Mucosa of gallbladder (tissue), 1 donor: ENCODE data around the gene A1BG. TPM values are rescaled to one million over a fixed set of nuclear protein-coding genes. Genes with fewer than 3 reads are reported as not detected.
"Not testable (repeated sequence)": the region's sequence is repeated elsewhere in the genome, so short reads cannot be mapped to it uniquely, and the experiment has no call there.

ENCODE experiments used
- DNase-seq: peaks from one replicate; pipeline ENCODE4 v3.0.0-alpha.2; 2020; ENCODE audit warnings: low spot score
- total RNA-seq: library from RNA; stranded (reverse); gene quantifications from one replicate; pipeline ENCODE4 v1.2.1, GENCODE V29; 2021
- donor health status: DM: no; HTN: no; CAD: no.

Gene A1BG
- total RNA-seq, 1 donor from 2014 or later, result 8.1 TPM

DNA sequence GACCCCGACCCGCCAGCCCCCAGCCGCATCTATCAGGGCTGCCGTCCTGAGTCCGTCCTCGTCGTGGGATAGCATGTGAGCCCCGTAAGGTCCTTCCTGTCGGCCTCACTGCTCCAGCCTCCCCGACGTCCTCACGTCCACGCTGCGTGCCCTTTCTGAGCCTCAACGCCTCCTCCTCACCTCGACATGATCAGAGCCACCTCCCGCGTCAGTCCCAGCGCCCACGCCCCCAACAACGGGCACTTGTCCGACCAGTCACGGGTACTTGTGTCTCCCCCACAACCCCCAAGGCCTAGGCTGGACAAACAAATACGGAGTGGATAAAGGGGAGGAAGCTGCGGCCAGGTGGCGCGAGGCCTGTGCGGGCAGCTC is 8.6 kb upstream of the A1BG start:
- DNase-seq, result no peak

DNA sequence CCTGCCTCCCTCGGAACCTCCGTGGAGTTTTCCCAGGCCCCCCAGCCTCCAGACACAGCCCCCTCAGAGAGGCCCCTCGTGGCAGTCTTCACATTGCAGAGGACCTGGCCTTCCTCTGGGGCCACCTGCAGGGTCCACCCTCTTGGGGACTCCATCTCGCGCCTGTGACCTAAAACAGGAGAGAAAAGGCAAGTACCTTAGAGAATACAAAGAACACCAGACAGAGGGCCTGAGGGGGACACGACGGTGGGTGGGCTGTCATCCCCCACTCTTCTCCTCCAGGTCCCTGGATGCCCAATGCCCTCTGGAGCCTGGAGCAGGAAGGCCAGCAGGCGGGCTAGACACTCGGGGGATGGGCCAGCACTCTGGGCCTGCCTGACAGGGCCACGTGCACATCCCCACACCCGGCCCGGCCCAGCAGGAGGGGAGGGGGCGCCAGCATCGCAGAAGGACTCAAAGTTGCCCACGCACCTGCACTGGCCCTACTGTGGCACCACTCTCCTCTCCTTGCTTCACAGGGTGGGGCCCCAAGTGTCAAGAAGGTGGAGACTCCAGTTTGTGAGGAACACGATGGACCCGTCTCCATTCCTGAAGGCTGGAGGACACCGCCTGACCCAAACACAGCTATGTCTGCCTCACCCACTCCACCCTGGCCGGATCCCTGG is 4.3 kb upstream of the A1BG start:
- no peak for DNase-seq

DNA sequence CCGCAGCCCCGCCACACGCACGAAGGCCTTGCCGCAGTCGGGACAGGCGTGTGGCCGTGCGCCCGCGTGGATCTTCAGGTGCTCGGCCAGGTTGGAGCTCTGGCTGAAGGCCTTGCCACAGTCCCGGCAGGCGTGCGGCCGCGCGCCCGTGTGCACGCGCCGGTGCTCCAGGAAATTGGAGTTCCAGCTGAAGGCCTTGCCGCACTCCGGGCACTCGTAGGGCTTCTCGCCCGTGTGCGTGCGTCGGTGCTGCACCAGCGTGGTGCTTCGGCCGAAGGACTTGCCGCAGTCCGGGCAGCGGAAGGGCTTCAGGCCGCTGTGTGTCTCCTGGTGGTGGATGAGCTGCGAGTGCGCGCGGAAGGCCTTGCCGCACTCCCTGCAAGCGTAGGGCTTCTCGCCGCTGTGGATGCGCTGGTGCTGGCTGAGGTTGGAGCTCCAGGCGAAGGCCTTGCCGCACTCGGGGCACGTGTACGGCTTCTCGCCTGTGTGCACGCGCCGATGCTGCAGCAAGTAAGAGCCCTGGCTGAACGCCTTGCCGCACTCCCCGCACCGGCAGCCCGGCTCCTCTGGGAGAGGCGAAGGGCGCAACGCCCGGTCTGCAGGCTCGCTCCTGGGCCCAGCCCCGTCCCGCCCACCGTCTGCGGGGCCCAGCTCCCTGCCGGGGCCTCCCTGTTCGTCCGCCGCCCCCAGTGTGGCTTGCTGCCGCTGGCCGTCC is 3.6 kb upstream of the A1BG start:
- no peak for DNase-seq

DNA sequence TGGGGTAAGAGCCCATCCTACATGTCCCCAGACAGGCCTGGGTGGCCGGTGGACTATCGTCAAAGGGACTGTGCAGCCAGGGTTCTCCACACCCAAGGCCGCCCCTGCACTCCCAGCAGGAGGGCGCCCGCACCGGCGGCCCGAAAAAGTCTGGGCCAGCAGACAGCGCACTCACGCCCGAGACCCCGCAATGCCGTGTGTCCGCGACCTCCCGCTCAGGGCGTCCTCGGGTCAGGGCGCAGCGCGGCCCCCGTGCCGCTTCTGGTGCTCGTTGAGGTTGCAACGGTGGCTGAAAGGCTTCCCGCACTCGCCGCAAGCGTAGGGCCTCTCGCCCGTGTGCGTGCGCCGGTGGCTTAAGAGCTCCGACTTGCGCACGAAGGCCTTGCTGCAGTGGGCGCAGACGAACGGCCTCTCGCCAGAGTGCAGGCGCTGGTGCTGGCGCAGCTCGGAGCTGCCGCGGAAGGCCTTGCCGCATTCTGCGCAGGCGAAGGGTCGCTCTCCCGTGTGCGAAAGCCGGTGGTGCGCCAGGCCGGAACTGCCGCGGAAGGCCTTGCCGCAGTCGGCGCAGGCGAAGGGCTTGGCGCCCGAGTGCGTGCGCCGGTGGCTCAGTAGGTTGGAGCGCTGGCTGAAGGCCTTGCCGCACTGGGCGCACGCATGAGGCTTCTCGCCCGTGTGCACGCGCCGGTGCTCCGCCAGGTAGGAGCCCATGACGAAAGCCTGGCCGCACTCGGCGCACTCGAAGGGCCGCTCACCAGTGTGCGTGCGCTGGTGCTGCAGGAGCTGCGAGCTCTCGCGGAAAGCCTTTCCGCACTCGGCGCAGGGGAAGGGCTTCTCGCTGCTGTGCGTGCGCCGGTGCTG is 2.8 kb upstream of the A1BG start:
- no peak for DNase-seq

DNA sequence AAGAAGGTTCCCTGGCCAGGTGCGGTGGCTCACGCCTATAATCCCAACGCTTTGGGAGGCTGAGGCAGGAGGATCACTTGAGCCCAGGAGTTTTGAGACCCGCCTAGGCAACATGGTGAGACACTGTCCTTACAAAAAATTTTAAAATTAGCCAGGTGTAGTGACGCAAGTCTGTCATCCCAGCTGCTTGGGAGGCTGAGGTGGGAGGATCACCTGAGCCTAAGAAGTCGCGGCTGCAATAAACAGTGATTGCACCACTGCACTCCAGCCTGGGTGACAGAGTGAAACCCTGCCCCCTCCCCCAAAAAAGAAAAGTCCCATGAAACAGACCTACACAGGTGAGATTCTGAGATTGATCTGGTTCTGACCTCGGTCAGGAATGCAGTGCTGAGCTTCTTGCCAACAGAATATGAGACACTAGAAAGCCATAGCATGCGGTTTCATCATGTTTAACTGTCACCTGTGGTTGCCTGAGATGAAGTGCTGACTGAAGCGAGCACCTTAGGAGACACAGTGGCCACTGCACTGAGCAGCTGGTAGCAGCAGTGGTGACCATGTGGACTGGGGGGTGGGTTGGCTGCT is 2.0 kb upstream of the A1BG start:
- no peak for DNase-seq

DNA sequence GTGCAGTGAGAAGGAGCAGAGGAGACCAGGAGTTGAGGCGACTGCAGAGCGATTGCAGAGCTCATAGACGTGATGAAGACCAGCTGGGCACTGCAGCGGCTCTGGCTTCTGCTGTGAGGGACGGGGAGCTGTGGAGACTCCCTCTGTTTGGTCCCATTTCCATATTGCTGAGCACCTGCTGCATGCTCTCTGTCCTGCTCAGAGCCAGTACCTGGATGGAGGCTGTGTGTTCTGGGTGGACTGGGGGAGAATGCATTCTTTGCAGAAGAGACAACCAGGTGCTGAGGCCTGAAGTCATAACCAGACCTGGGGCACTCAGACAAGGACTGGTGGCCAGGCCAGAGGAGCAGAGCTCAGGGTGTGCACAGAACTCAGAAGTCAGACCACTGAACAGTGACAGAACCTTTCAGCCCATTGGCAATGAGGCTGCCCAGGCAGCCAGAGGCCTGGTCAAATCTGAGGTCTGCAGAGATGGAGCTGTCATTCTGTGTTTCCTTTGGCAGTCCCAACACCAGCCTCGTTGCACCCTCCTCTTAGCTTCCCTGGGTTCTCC is 1.3 kb upstream of the A1BG start:
- DNase-seq, result no peak

DNA sequence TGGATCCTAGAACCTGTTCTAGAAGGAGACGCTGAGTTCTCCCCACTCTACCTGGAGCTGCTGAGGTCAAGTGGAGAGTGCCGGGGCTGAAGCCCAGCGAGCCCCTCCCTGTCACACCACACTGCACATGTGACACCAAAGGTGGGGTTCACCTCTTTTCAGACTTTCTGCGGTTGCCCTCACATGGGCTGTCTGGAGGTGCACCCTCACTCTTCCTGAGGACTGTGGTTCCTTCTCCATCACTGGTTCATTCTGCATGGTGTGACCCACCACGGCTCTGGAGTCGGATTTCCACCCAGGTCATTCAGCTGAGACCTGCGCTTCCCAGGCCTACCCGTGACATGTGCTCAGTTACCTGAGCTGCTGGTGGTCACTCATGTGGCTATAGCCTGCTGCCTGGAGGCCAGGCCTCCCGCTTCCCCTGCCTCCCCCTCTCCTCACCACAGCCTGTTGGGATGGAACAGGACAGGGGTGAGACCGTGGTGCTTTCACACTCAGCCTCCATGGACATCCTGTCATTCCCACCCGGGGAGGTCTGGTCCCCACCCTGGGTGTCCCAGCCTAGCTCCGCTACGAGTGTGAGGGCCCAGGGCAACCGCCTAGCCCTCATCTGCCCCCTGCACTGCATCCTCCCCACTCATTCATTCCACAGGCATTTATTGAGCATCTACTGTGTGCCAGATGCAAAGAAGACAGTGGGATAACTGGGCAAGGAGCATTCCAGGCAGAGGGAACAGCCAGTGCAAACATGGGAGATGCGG is 605 bp upstream of the A1BG start:
- no peak for DNase-seq

DNA sequence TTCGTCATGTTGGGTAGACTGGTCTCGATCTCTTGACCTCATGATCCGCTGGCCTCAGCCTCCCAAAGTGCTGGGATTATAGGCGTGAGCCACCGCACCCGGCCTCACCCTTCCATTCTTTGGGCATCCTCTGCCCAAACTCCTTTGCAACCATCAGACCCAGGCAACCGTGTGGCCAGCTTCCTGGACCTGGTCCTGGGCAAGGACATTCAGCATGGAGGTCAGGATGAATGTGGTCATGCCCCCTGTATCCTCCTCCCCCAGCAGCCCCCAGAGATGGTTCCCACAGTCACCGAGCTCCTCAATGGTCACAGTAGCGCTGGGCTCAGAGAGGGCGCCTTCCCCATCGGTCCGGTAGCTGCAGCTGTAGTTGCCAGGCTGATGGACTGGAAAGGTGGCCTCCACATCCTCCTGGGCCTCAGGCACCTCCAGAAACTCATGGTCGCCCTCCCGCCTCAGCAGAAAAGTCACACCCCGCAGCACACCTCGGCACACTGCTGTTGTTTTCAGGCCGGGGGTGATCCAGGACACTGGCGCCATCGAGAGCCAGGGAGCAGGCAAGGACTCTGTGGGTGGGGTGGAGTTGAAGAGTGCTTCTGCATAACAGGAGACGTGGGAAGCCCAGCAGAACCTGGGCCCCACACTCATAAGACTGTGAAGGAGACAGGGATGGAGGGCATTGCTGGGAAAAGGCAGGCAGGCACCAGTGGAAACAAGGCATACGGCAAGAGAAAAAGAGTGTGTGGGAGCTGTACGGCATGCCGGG is 1.1 kb downstream of the A1BG start:
- DNase-seq, result no peak

DNA sequence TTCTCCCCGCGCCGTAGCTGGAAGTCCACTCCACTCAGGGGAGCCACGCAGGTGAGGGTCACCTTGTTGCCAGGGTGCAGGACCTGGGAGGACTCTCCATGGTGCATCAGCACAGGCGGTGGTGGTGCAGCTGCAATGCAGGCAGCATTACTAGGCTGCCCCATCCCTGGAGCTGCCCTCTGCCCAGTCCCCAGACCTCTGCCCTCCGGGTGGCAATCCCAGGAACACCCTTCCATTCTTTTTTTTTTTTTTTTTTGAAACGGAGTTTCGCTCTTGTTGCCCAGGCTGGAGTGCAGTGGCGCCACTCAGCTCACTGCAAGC is 1.8 kb downstream of the A1BG start:
- no peak for DNase-seq

DNA sequence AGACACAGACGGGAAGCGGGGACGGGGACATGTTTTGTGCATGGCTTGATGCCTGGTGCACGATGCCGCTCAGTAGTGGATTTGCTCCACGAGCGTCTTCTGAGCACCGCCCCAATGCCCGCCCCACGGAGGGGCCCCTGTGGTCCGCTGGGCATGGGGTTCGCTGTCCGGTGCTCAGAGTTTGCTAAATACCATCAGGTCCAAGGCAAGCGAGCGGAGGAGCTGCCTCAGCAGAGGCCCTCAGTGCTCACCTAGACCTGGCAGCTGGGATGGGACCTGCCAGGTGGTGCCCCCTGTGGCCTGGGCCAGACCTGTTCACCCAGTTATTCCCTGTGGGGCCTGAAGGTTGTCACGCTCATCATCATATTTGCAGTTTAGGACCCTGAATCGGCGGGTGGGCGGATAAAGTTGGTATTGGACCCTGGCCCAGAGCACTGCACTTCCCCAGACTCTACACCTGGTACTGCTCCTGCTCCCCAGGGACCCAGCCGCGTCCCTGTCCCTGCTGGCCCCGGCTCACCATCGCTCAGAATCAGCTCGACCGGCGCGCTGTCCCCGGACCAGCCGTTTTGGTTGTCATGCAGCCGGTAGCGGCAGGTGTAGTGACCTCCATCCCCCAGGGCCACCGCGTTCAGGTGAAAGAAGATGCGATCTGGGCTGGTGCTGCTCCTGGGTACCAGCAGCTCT is 2.3 kb downstream of the A1BG start:
- no peak for DNase-seq

DNA sequence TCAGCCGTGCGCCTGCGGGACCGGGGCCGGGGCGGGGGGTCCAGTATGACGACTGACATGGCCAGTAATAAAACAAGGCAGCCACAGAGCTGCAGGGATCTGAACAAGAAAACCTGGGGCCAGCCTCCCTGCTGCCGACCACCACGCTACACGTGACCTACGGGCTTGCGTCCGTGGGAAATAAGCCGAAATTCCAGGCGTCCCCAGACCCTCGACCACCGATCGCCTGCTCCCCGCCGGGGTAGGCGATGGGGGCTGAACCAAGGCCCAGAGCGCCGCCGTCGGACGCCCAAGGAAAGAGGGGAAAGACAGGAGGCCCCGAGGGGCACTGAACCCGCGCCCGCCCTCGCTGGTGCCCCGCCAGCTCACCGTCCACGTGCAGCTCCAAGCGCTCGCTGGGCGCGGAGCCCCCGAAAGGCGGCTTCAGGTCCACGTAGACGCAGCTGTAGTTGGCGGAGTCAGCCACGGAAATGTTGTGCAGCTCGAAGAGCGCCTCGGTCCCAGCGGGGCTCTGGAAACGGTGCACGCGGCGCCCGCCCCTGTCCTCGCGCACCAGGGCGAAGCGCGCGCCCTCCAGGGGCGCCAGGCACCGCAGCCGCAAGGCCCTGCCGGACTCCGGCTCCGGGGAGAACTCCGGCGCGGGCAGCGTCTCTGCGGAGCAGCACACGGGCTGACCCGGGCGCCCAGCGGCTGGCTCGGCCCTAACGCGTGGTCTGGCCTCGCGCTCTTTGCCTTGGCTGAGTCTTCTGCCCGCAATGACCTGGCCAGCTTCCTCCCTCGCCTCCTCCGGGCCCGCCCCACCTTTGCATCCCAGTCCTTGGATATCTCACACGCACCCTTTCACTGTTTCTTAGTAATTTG is 3.1 kb downstream of the A1BG start:
- DNase-seq, result no peak

DNA sequence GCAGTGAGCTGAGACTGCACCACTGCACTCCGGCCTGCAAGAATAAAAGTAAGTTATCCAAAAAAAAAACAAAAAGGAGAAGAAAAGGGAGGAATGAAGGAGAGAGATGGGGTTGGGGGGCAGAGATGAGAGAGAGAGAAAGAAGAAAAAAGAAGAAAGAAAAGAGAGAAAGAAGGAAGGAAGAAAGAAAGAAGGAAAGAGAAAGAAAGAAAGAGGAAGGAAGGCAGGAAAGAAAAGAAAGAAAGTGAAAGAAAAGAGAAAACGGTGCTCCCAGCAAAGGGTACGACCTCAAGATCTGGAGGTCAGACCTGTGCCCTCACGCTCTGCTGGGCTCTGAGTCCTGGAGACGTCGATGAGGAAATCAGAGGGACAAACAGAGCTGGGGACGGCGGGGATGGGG is 3.7 kb downstream of the A1BG start:
- no peak for DNase-seq

DNA sequence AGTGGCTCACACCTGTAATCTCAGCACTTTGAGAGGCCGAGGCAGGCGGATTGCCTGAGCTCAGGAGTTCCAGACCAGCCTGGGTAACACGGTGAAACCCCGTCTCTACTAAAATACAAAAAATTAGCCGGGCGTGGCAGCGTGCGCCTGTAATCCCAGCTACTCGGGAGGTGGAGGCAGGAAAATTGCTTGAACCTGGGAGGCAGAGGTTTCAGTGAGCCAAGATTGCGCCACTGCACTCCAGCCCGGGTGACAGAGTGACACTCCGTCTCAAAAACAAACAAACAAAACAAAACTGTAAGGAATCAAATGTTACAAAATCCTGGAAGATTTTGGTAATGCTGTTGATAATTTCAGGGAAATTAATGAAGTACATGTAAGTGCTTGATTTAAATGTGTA is 5.2 kb downstream of the A1BG start:
- DNase-seq, result not testable (repeated sequence)

DNA sequence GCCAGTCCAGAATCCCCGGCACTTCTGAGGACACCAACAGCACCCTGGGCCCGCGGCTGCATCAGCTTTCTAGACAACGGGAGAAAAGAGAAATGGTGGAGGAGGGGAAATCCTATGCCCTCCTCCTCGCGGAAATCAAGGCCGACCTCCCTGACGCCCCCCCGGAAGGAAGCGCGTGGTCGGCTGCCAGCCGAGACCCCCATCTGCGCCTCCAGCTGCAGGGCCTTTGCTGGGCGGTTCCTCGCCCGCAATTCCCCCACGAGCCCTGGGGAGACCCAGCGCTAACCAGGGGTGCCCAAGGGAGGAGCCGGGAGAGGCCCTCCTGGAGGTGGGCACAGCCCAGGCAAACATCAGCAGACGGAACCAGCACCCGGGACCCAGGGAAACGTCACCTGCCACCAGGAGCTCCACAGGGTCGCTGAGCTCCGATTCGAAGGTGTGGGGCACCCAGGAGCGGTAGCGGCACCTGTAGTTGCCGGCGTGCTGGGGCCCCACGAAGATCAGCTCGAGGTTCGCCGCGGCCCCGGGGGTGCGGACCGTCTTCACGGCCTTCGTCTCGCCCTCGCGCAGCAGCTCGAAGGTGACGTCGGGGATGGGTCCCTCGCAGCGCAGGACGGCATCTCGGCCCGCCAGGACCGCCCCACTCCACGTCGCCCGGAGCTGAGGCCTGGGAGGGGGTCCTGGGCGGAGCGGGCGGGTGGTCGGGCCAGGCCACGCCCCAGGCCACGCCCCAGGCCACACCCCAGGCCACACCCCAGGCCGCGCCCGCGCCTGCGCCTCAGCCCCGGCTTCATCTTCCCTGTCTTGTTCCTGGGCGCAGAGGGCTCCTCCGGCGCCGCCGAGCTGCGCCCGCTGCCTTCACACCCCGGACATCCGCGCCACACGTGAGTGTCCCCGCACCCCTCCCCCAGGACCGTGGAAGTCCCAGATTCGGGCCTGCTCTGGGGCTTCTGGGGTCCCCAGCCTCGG is 6.0 kb downstream of the A1BG start:
- peak; percentile 35 for DNase-seq

DNA sequence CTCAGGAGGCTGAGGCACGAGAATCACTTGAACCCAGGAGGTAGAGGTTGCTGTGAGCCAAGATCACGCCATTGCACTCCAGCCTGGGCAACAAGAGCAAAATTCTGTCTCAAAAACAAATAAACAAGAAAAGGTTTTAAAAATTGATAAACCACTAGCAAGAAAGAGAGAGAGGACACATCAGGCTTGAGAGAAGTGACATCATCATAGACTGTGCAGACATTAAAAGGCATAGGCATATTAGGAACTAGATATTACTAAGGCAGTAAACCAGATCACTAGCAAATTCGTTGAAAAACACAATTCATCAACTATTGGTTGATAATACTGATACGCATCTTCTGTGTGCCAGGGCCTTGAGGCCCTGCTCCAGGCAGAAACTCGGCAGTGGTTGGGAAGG is 7.7 kb downstream of the A1BG start:
- DNase-seq, result no peak

DNA sequence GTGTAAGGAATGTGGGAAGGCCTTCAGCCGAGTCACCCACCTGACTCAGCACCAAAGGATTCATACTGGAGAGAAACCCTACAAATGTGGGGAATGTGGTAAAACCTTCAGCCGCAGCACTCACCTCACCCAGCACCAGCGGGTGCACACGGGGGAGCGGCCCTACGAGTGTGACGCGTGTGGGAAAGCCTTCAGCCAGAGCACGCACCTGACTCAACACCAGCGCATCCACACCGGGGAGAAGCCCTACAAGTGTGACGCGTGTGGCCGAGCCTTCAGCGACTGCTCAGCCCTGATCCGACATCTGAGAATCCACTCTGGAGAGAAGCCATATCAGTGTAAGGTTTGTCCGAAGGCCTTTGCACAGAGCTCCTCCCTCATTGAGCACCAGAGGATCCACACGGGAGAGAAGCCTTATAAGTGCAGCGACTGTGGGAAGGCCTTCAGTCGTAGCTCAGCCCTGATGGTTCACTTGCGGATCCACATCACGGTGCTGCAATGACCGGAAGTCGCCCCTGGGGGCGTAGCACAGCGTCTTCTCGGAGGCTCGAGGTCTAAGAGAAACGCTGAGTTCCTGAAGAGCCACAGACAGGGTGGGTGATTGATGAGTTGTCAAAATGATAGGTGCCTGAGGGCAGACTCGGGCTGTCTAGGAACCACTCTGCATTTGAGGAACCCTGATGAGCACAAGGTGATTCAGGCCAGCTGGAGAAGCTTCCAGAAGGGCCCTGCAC is 14.3 kb downstream of the A1BG start:
- no peak for DNase-seq

DNA sequence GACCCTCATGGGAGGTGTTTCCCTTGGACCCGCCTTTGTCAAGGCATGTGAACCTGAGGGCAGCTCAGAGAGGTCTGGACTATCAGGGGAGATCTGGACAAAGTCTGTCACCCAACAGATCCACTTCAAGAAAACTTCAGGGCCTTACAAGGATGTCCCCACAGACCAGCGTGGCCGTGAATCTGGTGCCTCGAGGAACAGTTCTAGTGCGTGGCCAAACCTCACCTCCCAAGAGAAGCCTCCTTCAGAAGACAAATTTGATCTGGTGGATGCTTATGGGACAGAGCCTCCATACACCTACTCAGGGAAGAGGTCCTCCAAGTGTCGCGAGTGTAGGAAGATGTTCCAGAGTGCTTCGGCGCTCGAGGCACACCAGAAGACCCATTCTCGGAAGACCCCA is 15.0 kb downstream of the A1BG start:
- no peak for DNase-seq
